ENCODE data around the gene MAGEA11. TPM values are rescaled to one million over a fixed set of nuclear protein-coding genes. Genes with fewer than 3 reads are reported as not detected.

The MAGEA11 gene
- total and polyA plus RNA-seq, 2 of the 4 experiments (the other 2 are of a cell fraction): not detected

GRCh38 chrX:149720021-149720689, 8.3 kb downstream of the MAGEA11 start:
- no peak overlapping the region for H3K18ac ChIP-seq (ENCODE audit: low read depth, low read length)
- ChIA-PET POLR2A (ENCODE audit: unreplicated experiment) (no interaction called here), CTCF (no interaction called here)
- no peak overlapping the region for H2BK20ac ChIP-seq (ENCODE audit: low read depth, low read length)
- no peaks in the 10 kb centered on the region for H3K36me3 ChIP-seq (ENCODE audit: control insufficient read depth, insufficient read depth, low read length)
- H3K23ac ChIP-seq (ENCODE audit: low read depth, low read length): no peak overlapping the region
- H4K8ac ChIP-seq (ENCODE audit: low read depth in 2 of 2, low read length in 2 of 2): no peak overlapping the region
- H3K79me1 ChIP-seq (ENCODE audit: low read depth in 1 of 2, low read length in 2 of 2): no peaks in the 10 kb centered on the region
- no peaks in the 10 kb centered on the region for H3K4me1 ChIP-seq (ENCODE audit: control insufficient read depth, insufficient read depth, low read length)
- H3K56ac ChIP-seq (ENCODE audit: extremely low read depth, insufficient read depth, low read length): no peak overlapping the region
- H2AFZ ChIP-seq (replicated peaks; ENCODE audit: low read length, poor library complexity): no peak overlapping the region
- H3K27ac ChIP-seq (ENCODE audit: insufficient read depth, low read length): no peak overlapping the region
- no TSS peak for BruUV-seq (replicated peaks)
- dilution Hi-C loops (cut with HindIII; ENCODE audit: low sequenced_read_pairs, unreplicated experiment) (no loop called here), intact Hi-C loops (cut with micrococcal nuclease) (no loop called here), in situ Hi-C loops (cut with MboI; ENCODE audit: low sequenced_read_pairs) (loop anchor here (25.0 kb wide), 1 partner anchor 117 kb away; no protein-coding TSS in a partner anchor)
- ATAC-seq (ENCODE audit: low read depth): no peak
- H3K4ac ChIP-seq (ENCODE audit: low read depth, low read length): no peak overlapping the region
- H2BK5ac ChIP-seq (ENCODE audit: low read depth, low read length, poor library complexity, severe bottlenecking): no peak overlapping the region
- no peak overlapping the region for H2BK15ac ChIP-seq (ENCODE audit: low read depth, low read length)
- TF ChIP-seq RCOR1 (IDR thresholded peaks at IDR 0.05; ENCODE audit: insufficient replicate concordance, low read length) (no peak), MXI1 (IDR thresholded peaks at IDR 0.05; ENCODE audit: borderline replicate concordance, low read depth, low read length) (no peak), CEBPB (IDR thresholded peaks at IDR 0.05; ENCODE audit: low read depth, low read length) (no peak), NFE2L2 (IDR thresholded peaks at IDR 0.05; ENCODE audit: low read depth, low read length) (no peak), RAD21 (IDR thresholded peaks at IDR 0.05; ENCODE audit: low read length) (no peak), MAFK (IDR thresholded peaks at IDR 0.05; ENCODE audit: low read depth, low read length) (no peak), ELK1 (IDR thresholded peaks at IDR 0.05; ENCODE audit: borderline replicate concordance, low read depth, low read length) (no peak), POLR2A (IDR thresholded peaks at IDR 0.05; ENCODE audit: low read depth, low read length) (no peak), SMC3 (IDR thresholded peaks at IDR 0.05; ENCODE audit: low read depth, low read length) (no peak), USF2 (IDR thresholded peaks at IDR 0.05; ENCODE audit: low read depth, low read length) (no peak), CHD1 (IDR thresholded peaks at IDR 0.05; ENCODE audit: low read depth, low read length) (no peak), FOS (IDR thresholded peaks at IDR 0.05; ENCODE audit: low read depth, low read length) (no peak)
- H4K5ac ChIP-seq (ENCODE audit: low read depth, low read length): no peak overlapping the region
- H3K27me3 ChIP-seq (ENCODE audit: control insufficient read depth, insufficient read depth, low read length): peaks cover 2% of the 10 kb centered on the region; the same call in 1 of the 2 replicates
- no peak overlapping the region for H3K9ac ChIP-seq (ENCODE audit: low read depth, low read length)
- no peaks in the 10 kb centered on the region for H4K20me1 ChIP-seq (ENCODE audit: insufficient read depth, low read length)
- 54% methylated on average over 11 of the region's 19 CpGs; no CpG with 5 or more reads in 1 of the 2 experiments for WGBS, 2 experiments (ENCODE audit: extremely low coverage in 2 of 2, insufficient read length in 1 of 2)
- H3K4me2 ChIP-seq (ENCODE audit: low read depth, low read length): no peak overlapping the region
- no peak overlapping the region for H4K91ac ChIP-seq (ENCODE audit: insufficient read depth, low read depth, low read length)
- H3K9me3 ChIP-seq (ENCODE audit: control insufficient read depth, insufficient read depth, low read length): no peaks in the 10 kb centered on the region
- no peak overlapping the region for H2BK120ac ChIP-seq (ENCODE audit: low read depth, low read length)
- H3K9me1 ChIP-seq (ENCODE audit: insufficient read depth, low read length): no peaks in the 10 kb centered on the region
- DNase-seq: no peak
- H3K14ac ChIP-seq (replicated peaks; ENCODE audit: low read depth, low read length): no peak overlapping the region
- no peak overlapping the region for H2AK9ac ChIP-seq (replicated peaks; ENCODE audit: low read depth, low read length, poor library complexity)
- H3K4me3 ChIP-seq (ENCODE audit: insufficient read depth, low read depth, low read length): no peak overlapping the region
- H2AK5ac ChIP-seq (ENCODE audit: low read depth, low read length): no peak overlapping the region
